NOMO-1 treated with dmso at 0.1 percent for 144 hours (cell line): ENCODE measurements around the gene BLTP3A.
"Not testable (repeated sequence)": the region's sequence is repeated elsewhere in the genome, so short reads cannot be mapped to it uniquely, and the experiment has no call there.

ENCODE experiments used
- DNase-seq: peaks from one replicate; lab custom pipeline; 2025; ENCODE audit not compliant: unreplicated experiment; lab: John Stamatoyannopoulos, UW

The BLTP3A gene

GRCh38 chr6:34791701-34792604 is at the start of gene BLTP3A:
BLTP3A (plus strand) TSS chr6:34792083; CDS start chr6:34792251, 168 bp downstream.
- peak; percentile 65 for DNase-seq

DNA sequence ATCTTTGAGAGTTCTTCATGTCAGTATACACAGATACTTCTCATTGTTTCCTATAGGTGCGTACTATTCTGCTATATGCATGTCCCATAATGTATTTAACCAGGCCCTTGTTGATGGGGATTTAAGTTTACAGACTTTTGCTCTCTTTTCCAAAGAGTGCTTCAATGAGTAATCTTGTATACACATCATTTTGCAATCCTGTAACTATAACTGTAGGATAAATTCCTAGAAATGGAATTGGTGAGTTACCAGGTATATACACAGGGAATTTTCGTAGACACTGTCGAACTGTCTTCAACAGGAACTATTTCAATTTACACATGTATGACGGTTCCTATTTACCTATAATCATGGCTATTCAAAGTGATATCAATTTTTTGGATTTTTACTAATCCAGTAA is 49.8 kb upstream of the BLTP3A start:
- no peak for DNase-seq

DNA sequence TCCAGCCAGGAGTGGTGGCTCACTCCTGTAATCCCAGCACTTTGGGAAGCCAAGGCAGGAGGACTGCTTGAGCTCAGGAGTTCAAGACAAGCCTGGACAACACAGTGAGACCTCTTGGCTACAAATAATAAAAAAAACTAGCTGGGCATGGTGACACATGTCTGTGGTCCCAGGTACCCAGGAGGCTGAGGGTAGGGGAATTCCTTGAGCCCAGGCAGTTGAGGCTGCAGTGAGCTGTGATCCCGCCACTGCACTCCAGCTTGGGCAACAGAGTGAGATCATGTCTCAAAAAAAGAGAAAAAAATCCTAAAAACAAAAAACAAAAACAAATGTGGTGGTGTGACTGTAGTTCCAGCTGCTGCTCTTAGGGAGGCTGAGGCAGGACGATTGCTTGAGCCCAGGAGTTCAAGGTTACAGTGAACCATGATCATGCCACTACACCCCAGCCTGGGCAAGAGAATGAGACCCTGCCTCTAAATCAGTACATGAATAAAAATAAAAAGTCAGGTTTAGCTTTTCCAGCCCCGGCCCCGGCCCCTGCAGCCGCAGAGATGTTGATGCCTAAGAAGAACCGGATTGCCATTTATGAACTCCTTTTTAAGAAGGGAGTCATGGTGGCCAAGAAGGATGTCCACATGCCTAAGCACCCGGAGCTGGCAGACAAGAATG is 48.1 kb upstream of the BLTP3A start:
- DNase-seq: no peak

- not testable (repeated sequence) for DNase-seq
Observed at GRCh38 chr6:34744294-34744647, 47.6 kb upstream of the BLTP3A start.

GRCh38 chr6:34745277-34746103 is 46.4 kb upstream of the BLTP3A start:
- no peak for DNase-seq

- no peak for DNase-seq
Observed at GRCh38 chr6:34746104-34746846, 45.6 kb upstream of the BLTP3A start.

GRCh38 chr6:34748757-34749156 is 43.1 kb upstream of the BLTP3A start:
- no peak for DNase-seq

- DNase-seq: peak; percentile 19
Observed at GRCh38 chr6:34756513-34756856, 35.4 kb upstream of the BLTP3A start.

DNA sequence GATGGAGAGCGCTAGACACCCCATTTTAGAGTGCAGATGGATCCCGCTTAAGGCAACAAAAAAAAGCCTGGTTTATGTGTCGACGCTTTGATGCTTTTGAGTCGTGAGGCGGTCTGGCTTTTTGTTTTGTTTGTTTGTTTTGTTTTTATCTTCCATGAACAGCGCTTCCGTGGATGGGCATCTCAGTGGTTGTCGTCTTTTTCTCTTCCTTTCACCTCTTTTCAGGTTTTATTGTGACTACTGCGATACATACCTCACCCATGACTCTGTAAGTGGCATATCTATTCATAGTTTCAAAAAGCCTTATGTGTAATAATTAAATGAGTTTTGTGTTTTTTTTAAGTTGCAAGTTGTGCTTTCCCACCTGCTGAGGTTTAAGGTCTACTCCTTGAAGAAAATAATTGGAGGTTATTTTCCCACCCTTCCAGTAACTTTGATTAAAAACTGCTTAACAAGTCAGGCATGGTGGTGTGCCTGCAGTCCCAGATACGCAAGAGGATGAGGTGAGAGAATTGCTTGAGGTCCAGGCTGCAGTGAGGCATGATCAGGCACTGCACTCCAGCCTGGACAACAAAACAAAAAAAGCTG is 34.1 kb upstream of the BLTP3A start:
- DNase-seq: no peak

GRCh38 chr6:34760108-34760507 is 31.8 kb upstream of the BLTP3A start:
- DNase-seq: no peak

- DNase-seq: not testable (repeated sequence)
Observed at GRCh38 chr6:34761681-34762080, 30.2 kb upstream of the BLTP3A start.

DNA sequence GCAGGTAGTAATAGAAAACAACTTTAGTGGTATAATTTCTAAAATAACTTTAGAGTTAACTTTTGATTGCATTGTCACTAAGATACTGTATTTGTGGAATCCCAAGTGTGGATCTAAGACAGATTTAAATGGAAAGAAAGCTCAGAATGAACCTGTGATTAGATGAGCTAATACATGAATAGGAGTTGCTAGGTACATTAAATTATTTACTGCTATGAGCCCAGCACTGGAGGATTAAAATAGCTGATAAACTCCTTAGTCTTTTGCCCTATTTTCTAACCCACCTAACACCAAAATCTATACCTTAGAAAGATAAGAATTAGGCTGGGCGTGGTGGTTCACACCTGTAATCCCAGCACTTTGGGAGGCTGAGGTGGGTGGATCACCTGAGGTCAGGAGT is 23.7 kb upstream of the BLTP3A start:
- no peak for DNase-seq

DNA sequence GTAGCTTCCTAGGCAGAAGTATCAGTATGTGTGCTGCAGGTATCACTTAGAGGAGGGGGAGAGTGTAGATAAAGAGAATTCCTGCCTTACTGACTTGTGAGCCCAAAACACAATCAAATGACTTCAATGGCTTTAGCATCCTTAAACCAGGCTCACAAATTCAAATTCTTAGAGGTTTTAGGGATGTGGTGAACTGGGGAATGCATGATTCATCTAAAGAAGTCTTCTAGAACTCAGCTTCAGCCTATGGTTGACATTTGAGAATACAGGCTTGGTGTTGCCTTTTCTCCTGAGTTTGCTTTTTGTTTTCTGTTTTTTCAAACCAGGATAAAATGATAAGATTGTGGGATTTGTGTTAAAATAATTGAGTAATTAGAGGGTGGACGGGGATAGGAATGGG is 20.2 kb upstream of the BLTP3A start:
- DNase-seq: no peak

- DNase-seq: no peak
Observed at GRCh38 chr6:34772940-34773339, 18.9 kb upstream of the BLTP3A start.

DNA sequence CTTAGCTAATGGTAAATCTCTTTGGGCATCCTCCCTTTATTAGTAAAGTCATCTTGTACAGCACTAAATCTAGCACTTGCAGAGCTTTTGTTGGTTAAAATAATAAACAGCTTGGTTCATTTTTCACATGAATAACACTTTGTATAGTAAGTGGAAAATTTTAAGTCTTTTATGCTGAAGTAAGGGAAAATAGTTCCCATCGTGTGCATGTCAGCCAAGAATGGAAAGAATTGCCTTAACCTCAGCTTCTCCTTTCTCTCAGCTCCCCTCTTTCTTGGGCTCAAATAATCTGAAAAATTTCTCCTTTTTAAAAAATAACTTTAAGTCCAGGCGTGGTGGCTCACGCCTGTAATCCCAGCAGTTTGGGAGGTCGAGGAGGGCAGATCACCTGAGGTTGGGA is 18.0 kb upstream of the BLTP3A start:
- DNase-seq: no peak

GRCh38 chr6:34774967-34775366 is 16.9 kb upstream of the BLTP3A start:
- DNase-seq: no peak

GRCh38 chr6:34785375-34785774 is 6.5 kb upstream of the BLTP3A start:
- DNase-seq: not testable (repeated sequence)

- DNase-seq: not testable (repeated sequence)
Observed at GRCh38 chr6:34787152-34787551, 4.7 kb upstream of the BLTP3A start.

DNA sequence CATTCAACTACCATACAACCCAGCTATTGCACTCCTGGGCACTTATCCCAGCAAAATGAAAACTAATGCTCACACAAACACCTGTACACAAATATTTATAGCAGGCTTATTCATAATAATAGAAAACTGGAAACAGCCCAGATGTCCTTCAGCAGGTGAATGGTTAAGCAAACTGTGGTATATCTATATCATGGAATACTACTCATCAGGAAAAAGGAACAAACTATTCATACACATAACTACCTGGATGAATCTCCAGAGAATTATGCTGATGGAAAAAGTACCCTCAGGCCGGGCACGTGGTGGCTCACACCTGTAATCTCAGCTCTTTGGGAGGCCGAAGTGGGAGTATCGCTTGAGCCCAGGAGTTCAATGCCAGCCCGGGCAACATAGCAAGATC is 3.8 kb upstream of the BLTP3A start:
- DNase-seq: no peak

DNA sequence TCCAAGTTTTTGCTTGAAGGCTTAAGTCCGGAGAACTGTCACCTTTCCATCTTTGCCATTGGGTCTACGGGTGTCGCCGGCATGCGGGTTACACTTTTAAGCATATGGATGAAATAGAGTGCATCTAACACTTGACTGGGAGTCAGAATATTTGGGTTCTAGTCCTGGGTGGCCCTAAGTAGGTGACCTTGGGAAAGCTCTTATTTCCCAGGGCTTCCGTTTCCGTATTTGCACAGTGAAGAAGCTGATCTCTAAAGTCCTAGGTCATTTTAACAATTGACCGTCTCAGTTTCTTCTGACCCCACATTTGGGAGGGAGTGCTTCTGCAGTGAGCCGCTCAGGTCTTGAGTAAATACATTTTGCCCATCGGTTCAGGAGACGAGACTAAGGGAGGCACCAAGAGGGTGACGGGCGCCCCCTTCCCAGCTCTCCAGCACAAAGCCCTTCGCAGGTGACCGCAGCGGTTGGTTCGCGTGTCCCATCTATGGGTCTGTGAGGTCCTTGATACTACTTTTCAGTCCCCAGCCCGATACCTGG is 651 bp upstream of the BLTP3A start:
- no peak for DNase-seq
